Transverse colon (tissue), 4 donors: ENCODE data around the gene RSKR. TPM values are rescaled to one million over a fixed set of nuclear protein-coding genes. Genes with fewer than 3 reads are reported as not detected.
"Not testable (repeated sequence)": the region's sequence is repeated elsewhere in the genome, so short reads cannot be mapped to it uniquely, and the experiment has no call there.

Source experiments
- DNase-seq: peaks from one replicate; pipeline ENCODE4 v3.0.0-alpha.2; 2019
- H3K27ac ChIP-seq, 4 donors: fragments of 200-600 bp; sonication (generic); 2 replicates each; pipeline ENCODE4 v1.5.1; 2016 to 2018; ENCODE audit warnings: inconsistent platforms in 4 of 4
- H3K27me3 ChIP-seq: fragments of 200-600 bp; sonication (generic); 2 replicates; pipeline ENCODE4 v1.5.1; 2017; ENCODE audit warnings: inconsistent platforms
- H3K36me3 ChIP-seq, 4 donors: fragments of 200-600 bp; sonication (generic); 2 replicates each; pipeline ENCODE4 v1.5.1; 2017 to 2019; ENCODE audit warnings: inconsistent platforms in 4 of 4
- H3K4me1 ChIP-seq, 4 donors: fragments of 200-600 bp; sonication (generic); 2 replicates each; pipeline ENCODE4 v1.5.1; 2017 to 2020; ENCODE audit warnings: inconsistent platforms in 4 of 4
- H3K4me3 ChIP-seq, 4 donors: fragments of 200-600 bp; sonication (generic); 1 replicate in 1 of 4; 2 replicates in 3 of 4; pipeline versions ENCODE4 v1.5.1 to v1.6.1; 2017 to 2019; ENCODE audit warnings: inconsistent platforms in 4 of 4
- H3K9me3 ChIP-seq, 2 donors: fragments of 200-600 bp; sonication (generic); 2 replicates each; pipeline ENCODE4 v1.5.1; 2017 to 2019; ENCODE audit warnings: inconsistent platforms in 2 of 2
- EP300 ChIP-seq: sonication (generic); formaldehyde crosslinking; IDR thresholded peaks from one replicate; pipeline ENCODE4 v1.6.1; 2017; ENCODE audit warnings: antibody characterized with exemption, low read depth
- POLR2A ChIP-seq: fragments of 450-650 bp; IDR thresholded peaks from one replicate; pipeline ENCODE4 v1.6.1; 2016; ENCODE audit warnings: antibody characterized with exemption, mild to moderate bottlenecking, moderate library complexity
- POLR2AphosphoS5 ChIP-seq, 3 donors: sonication (generic); formaldehyde crosslinking; IDR thresholded peaks; one replicate each; pipeline ENCODE4 v1.6.1; 2016; ENCODE audit warnings: antibody characterized with exemption in 3 of 3
- WGBS, 2 donors: methylation state at CpG; one replicate each; pipeline ENCODE4 v1.1.5; 2018; ENCODE audit warnings: low coverage in 1 of 2; 5-methylcytosine and 5-hydroxymethylcytosine counted together
- in situ Hi-C, 4 donors: fragments of 200-750 bp; cut with MboI; loops; one replicate each; pipeline versions ENCODE4 v1.15.0 to v1.15.1; 2017; ENCODE audit warnings: low sequenced_read_pairs in 3 of 4, low pct_ligation_motif_present in 1 of 4, low pct_unique_long_range_greater_than_20kb in 1 of 4
- intact Hi-C: fragments of 100-400 bp; cut with DNase I; formaldehyde crosslinking; loops from one replicate; pipeline ENCODE4 v1.15.1; 2023; ENCODE audit warnings: low total_unique reads
- total RNA-seq, 4 donors: library from RNA; depleted of rRNA; stranded (reverse); fragments of >200 nt; gene quantifications; one replicate each; pipeline ENCODE4 v1.1.0, GENCODE V29; 2016
- TF ChIP-seq, protein P1 (sequence below), 5 experiments: fragments of 200-600 bp in 3 of 5; fragments of 450-650 bp in 2 of 5; sonication (generic) in 3 of 5; IDR thresholded peaks; 1 replicate in 2 of 5; 2 replicates in 3 of 5; pipeline ENCODE4 v1.5.1; 2016 to 2017; ENCODE audit warnings: antibody characterized with exemption in 5 of 5, inconsistent platforms in 3 of 5, mild to moderate bottlenecking in 2 of 5, moderate library complexity in 1 of 5

The RSKR gene, protein sequence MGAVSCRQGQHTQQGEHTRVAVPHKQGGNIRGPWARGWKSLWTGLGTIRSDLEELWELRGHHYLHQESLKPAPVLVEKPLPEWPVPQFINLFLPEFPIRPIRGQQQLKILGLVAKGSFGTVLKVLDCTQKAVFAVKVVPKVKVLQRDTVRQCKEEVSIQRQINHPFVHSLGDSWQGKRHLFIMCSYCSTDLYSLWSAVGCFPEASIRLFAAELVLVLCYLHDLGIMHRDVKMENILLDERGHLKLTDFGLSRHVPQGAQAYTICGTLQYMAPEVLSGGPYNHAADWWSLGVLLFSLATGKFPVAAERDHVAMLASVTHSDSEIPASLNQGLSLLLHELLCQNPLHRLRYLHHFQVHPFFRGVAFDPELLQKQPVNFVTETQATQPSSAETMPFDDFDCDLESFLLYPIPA
- 10 to 100 TPM in 3 of 4 donors, 1 to 10 TPM in 1; 8.3 to 70.8 (median 22.1) TPM for total RNA-seq

DNA sequence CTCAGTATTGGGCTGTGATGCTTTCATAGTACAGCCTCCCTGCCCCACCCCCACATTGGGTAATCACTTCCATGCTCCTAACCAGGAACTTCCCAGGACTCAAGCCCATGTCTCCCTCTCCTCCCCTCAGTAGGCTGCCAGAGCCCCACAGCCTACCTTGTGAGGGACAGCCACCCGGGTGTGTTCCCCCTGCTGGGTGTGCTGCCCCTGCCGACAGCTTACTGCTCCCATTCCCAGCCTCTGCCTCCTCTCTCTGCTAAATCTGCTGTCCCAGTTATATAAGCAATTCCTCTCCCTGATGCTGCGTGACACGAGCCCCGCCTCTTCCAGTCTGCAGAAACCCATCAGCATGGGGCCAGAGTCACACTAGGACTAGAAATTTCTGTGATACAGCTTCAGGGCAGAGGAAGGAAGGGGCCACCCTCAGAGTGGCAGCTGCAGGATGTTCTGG is at the start of gene RSKR:
Gene RSKR, minus strand, starts transcription at position 255 of the 451 bp plus-strand sequence. Its CDS starts 24 bp downstream, at position 231.
- H3K4me3 ChIP-seq: no peak within 1 kb of the TSS
- no peaks in the 10 kb centered on the region for H3K27me3 ChIP-seq
- TF ChIP-seq POLR2A: no peak
- TF ChIP-seq, protein P1, sequence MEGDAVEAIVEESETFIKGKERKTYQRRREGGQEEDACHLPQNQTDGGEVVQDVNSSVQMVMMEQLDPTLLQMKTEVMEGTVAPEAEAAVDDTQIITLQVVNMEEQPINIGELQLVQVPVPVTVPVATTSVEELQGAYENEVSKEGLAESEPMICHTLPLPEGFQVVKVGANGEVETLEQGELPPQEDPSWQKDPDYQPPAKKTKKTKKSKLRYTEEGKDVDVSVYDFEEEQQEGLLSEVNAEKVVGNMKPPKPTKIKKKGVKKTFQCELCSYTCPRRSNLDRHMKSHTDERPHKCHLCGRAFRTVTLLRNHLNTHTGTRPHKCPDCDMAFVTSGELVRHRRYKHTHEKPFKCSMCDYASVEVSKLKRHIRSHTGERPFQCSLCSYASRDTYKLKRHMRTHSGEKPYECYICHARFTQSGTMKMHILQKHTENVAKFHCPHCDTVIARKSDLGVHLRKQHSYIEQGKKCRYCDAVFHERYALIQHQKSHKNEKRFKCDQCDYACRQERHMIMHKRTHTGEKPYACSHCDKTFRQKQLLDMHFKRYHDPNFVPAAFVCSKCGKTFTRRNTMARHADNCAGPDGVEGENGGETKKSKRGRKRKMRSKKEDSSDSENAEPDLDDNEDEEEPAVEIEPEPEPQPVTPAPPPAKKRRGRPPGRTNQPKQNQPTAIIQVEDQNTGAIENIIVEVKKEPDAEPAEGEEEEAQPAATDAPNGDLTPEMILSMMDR (IDR thresholded peaks at IDR 0.05): no peak
- TF ChIP-seq EP300: no peak
- TF ChIP-seq POLR2AphosphoS5 (IDR thresholded peaks at IDR 0.05): no peak
- no peak for DNase-seq
- H3K27ac ChIP-seq: no peak within 1 kb of the TSS
- peaks cover 0 to 3% (median 0%) of the 10 kb centered on the region in 4 donors for H3K4me1 ChIP-seq
- in situ Hi-C loops (loop anchor here in 2 of 4 donors (10.0 kb wide), 1 partner anchor 119 kb away; no protein-coding TSS in a partner anchor), intact Hi-C loops (loop anchor here (5.0 kb wide), 1 partner anchor 122 kb away; no protein-coding TSS in a partner anchor)
- peaks cover 0 to 49% (median 20%) of the 10 kb centered on the region in 4 donors for H3K36me3 ChIP-seq
- WGBS, 2 donors: 69 to 80% methylated on average over 3 to 5 of the region's 5 CpGs
- H3K9me3 ChIP-seq: no peaks in the 10 kb centered on the region

DNA sequence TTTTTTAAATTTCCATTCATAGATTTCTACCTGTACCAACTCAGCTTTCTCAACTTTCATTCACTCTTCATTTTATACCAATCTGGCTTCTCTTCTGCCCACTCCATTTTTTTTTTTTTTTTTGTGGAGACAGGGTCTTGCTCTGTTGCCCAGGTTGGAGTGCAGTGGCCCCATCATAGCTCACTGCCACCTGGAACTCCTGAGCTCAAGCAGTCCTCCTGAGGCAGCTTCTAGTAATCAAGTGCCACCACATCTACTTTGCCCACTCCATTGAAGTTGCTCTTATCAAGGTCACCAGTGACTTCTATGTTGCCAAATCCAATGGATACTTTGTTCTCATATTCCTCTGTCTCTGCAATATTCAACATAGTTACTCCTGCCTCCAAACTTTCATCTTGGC is 49.7 kb upstream of the RSKR start:
- TF ChIP-seq, protein P1 (IDR thresholded peaks at IDR 0.05): no peak
- no peak for TF ChIP-seq POLR2AphosphoS5 (IDR thresholded peaks at IDR 0.05)
- Histone ChIP-seq H3K27ac (peak overlapping the region in 1 of 4 donors; percentile 95), H3K4me1 (peaks cover 14 to 46% (median 18%) of the 10 kb centered on the region in 4 donors), H3K9me3 (no peaks in the 10 kb centered on the region), H3K4me3 (no peak overlapping the region), H3K27me3 (no peaks in the 10 kb centered on the region), H3K36me3 (peaks cover 0 to 6% (median 0%) of the 10 kb centered on the region in 4 donors)
- in situ Hi-C loops (no loop called here), intact Hi-C loops (no loop called here)
- DNase-seq: no peak

- H3K4me3 ChIP-seq: peak overlapping the region; percentile 50 to 91 (median 75)
- no peak for DNase-seq
- H3K9me3 ChIP-seq: no peaks in the 10 kb centered on the region
- peaks cover 0 to 9% (median 3%) of the 10 kb centered on the region in 4 donors for H3K36me3 ChIP-seq
- TF ChIP-seq EP300: no peak
- TF ChIP-seq, protein P1 (IDR thresholded peaks at IDR 0.05): no peak
- no peak for TF ChIP-seq POLR2A
- TF ChIP-seq POLR2AphosphoS5 (IDR thresholded peaks at IDR 0.05): no peak
- peak overlapping the region; percentile 95 to 98 (median 95) for H3K27ac ChIP-seq
- in situ Hi-C loops (no loop called here), intact Hi-C loops (no loop called here)
- H3K4me1 ChIP-seq: peaks cover 14 to 46% (median 18%) of the 10 kb centered on the region in 4 donors
- 0% methylated on average over 10 of the region's 10 CpGs; no CpG with 5 or more reads in 1 of the 2 donors for WGBS, 2 donors
- H3K27me3 ChIP-seq: no peaks in the 10 kb centered on the region
Measured at GRCh38 chr17:28662527-28662829, 48.5 kb upstream of the RSKR start.

GRCh38 chr17:28661635-28662526 is 47.9 kb upstream of the RSKR start, which contains the start of the genes SDF2 and SUPT6H:
Gene SDF2 (minus strand): TSS chr17:28661906. CDS start chr17:28661876, 30 bp downstream.
Gene SUPT6H (plus strand): TSS chr17:28662205. CDS start chr17:28673402, 11,197 bp downstream.
- WGBS, 2 donors: 1% methylated on average over 65 of the region's 66 CpGs; no CpG with 5 or more reads in 1 of the 2 donors
- Histone ChIP-seq H3K4me1 (peaks cover 14 to 46% (median 18%) of the 10 kb centered on the region in 4 donors), H3K36me3 (peaks cover 0 to 9% (median 4%) of the 10 kb centered on the region in 4 donors), H3K27ac (peak within 1 kb of the TSS; percentile 95 to 98 (median 95)), H3K9me3 (no peaks in the 10 kb centered on the region), H3K4me3 (peak within 1 kb of the TSS; percentile 50 to 91 (median 75)), H3K27me3 (no peaks in the 10 kb centered on the region)
- peak; percentile 93 for DNase-seq
- TF ChIP-seq POLR2AphosphoS5 (IDR thresholded peaks at IDR 0.05): peak; percentile 93 to 96 (median 94)
- TF ChIP-seq EP300: no peak
- peak; percentile 89 for TF ChIP-seq POLR2A
- TF ChIP-seq, protein P1 (IDR thresholded peaks at IDR 0.05): no peak
- in situ Hi-C loops (no loop called here), intact Hi-C loops (no loop called here)

DNA sequence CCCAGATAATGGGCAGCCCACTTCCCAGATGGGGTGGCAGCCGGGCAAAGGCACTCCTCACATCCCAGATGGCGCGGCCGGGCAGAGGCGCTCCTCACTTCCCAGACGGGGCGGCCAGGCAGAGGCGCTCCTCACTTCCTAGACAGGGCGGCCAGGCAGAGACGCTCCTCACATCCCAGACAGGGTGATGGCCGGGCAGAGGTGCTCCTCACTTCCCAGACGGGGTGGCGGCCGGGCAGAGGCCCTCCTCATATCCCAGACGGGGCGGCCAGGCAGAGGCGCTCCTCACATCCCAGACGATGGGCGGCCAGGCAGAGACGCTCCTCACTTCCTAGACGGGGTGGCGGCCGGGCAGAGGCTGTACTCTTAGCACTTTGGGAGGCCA is 45.5 kb upstream of the RSKR start:
- WGBS, 2 donors: 94% methylated on average over 19 of the region's 23 CpGs; no CpG with 5 or more reads in 1 of the 2 donors
- peaks cover 14 to 30% (median 16%) of the 10 kb centered on the region in 4 donors for H3K4me1 ChIP-seq
- H3K9me3 ChIP-seq, H3K27ac ChIP-seq, intact Hi-C loops, in situ Hi-C loops, H3K4me3 ChIP-seq, DNase-seq, H3K36me3 ChIP-seq, H3K27me3 ChIP-seq: not testable (repeated sequence)
